ENCODE measurements around the gene SLC24A3. TPM values are rescaled to one million over a fixed set of nuclear protein-coding genes. Genes with fewer than 3 reads are reported as not detected.

SLC24A3 gene
- total RNA-seq, 1 donor from 2014 or later, result 0.08 TPM

DNA sequence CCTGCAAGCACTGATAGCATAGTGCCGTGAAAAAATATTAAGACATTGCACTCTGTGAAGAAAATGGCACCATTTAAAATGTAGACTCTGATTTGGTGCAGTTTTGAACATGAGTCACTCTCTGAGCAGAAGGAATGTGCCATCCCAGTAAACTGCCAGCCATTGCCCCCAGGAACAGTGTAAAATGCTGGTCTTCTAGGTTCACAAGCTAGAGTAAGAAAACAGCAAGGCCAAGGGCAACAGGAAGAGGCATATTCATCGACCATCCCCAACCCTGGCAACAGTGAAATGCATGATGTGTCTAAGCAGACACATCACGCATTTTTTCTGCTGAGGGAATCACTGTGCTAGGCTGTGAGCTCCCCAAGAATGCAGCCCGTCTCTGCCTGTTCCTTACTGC is 382.5 kb downstream of the SLC24A3 start:
- H3K27me3 ChIP-seq (ENCODE audit: control insufficient read depth, insufficient read depth, low read length), result no peaks in the 10 kb centered on the region
- no peak overlapping the region for H3K4me3 ChIP-seq (ENCODE audit: low read depth, low read length)
- no peaks in the 10 kb centered on the region for H3K36me3 ChIP-seq (ENCODE audit: control insufficient read depth, insufficient read depth, low read length)
- TF ChIP-seq, protein P1, sequence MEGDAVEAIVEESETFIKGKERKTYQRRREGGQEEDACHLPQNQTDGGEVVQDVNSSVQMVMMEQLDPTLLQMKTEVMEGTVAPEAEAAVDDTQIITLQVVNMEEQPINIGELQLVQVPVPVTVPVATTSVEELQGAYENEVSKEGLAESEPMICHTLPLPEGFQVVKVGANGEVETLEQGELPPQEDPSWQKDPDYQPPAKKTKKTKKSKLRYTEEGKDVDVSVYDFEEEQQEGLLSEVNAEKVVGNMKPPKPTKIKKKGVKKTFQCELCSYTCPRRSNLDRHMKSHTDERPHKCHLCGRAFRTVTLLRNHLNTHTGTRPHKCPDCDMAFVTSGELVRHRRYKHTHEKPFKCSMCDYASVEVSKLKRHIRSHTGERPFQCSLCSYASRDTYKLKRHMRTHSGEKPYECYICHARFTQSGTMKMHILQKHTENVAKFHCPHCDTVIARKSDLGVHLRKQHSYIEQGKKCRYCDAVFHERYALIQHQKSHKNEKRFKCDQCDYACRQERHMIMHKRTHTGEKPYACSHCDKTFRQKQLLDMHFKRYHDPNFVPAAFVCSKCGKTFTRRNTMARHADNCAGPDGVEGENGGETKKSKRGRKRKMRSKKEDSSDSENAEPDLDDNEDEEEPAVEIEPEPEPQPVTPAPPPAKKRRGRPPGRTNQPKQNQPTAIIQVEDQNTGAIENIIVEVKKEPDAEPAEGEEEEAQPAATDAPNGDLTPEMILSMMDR (IDR thresholded peaks at IDR 0.05; ENCODE audit: insufficient read depth, low read length, poor library complexity, severe bottlenecking), result no peak
- no peak for DNase-seq (ENCODE audit: low read depth)

DNA sequence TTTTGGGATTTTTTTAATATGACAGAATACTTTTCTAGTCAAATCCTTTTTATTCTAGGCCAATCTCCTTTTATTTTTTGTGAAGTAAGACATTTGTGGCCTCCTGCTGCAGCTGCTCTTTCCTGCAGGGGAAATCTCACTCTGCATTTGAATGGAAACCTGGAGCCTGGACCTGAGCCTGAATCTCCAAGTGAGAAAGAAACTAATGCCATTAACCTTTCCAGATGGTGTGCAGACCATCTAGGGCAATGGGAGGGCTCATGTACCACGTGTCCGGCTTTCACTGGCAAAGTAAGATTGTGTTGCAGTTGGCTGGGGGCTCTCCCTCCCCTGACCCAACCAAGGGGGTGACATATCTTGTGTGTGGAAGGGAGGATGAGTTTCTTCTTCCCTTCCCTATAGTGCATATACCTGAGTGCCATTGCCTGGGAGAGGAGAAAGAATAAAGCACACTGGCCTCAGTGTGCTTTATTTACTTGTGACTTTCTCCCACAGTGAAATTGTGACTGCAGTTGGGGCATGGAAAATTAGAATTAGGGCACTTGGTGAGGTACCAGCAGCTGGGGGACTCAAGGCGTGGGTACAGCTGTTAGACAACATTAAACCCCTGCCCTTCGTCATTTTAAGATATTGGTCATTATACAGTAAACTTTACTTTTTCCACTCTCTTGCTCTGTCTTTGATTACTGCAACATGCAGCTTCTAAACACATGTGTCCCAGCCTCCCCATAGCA is 385.8 kb downstream of the SLC24A3 start:
- no peak overlapping the region for H3K4me3 ChIP-seq (ENCODE audit: low read depth, low read length)
- no peaks in the 10 kb centered on the region for H3K27me3 ChIP-seq (ENCODE audit: control insufficient read depth, insufficient read depth, low read length)
- TF ChIP-seq, protein P1 (IDR thresholded peaks at IDR 0.05; ENCODE audit: insufficient read depth, low read length, poor library complexity, severe bottlenecking), result no peak
- no peaks in the 10 kb centered on the region for H3K36me3 ChIP-seq (ENCODE audit: control insufficient read depth, insufficient read depth, low read length)
- DNase-seq (ENCODE audit: low read depth), result no peak

DNA sequence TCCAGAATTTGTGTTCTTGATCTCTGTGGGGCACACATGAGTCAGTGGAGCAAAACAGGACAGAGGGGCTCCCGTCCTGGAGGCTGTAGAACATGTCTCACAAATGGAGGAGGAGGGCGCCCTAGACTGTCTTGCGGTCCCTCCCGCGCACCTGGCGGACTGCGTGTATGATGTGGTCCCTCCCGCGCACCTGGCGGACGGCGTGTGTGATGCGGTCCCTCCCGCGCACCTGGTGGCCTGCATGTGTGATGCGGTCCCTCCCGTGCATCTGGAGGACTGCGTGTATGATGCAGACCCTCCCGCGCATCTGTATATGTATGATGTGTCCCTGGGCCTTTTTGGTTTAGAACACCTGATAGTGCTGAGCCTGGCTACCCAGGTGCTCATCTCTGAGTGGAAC is 386.8 kb downstream of the SLC24A3 start:
- Histone ChIP-seq H3K4me3 (ENCODE audit: low read depth, low read length) (no peak overlapping the region), H3K36me3 (ENCODE audit: control insufficient read depth, insufficient read depth, low read length) (no peaks in the 10 kb centered on the region), H3K27me3 (ENCODE audit: control insufficient read depth, insufficient read depth, low read length) (no peaks in the 10 kb centered on the region)
- TF ChIP-seq, protein P1 (IDR thresholded peaks at IDR 0.05; ENCODE audit: insufficient read depth, low read length, poor library complexity, severe bottlenecking), result no peak
- DNase-seq (ENCODE audit: low read depth), result no peak

DNA sequence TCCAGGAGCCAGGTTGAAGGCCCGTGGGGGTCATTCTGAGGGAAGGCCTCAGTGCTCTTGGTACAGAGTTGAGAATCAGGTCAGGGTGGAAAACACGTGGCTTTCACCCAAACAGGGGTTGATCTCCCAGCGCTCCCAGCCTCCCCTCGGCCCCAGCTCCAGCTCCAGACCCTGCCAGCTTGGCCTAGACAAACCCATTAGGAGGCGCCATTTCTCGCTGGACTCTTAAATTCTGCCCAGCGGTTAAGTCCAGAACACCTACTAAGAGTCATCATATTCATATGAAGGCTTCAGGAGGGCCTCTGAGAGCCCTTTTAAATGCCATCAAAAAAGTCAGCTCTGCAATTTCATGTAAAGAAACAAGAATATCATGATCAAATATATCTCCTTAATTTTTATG is 387.6 kb downstream of the SLC24A3 start:
- H3K27me3 ChIP-seq (ENCODE audit: control insufficient read depth, insufficient read depth, low read length), result no peaks in the 10 kb centered on the region
- TF ChIP-seq, protein P1 (IDR thresholded peaks at IDR 0.05; ENCODE audit: insufficient read depth, low read length, poor library complexity, severe bottlenecking), result no peak
- no peaks in the 10 kb centered on the region for H3K36me3 ChIP-seq (ENCODE audit: control insufficient read depth, insufficient read depth, low read length)
- no peak overlapping the region for H3K4me3 ChIP-seq (ENCODE audit: low read depth, low read length)
- no peak for DNase-seq (ENCODE audit: low read depth)

DNA sequence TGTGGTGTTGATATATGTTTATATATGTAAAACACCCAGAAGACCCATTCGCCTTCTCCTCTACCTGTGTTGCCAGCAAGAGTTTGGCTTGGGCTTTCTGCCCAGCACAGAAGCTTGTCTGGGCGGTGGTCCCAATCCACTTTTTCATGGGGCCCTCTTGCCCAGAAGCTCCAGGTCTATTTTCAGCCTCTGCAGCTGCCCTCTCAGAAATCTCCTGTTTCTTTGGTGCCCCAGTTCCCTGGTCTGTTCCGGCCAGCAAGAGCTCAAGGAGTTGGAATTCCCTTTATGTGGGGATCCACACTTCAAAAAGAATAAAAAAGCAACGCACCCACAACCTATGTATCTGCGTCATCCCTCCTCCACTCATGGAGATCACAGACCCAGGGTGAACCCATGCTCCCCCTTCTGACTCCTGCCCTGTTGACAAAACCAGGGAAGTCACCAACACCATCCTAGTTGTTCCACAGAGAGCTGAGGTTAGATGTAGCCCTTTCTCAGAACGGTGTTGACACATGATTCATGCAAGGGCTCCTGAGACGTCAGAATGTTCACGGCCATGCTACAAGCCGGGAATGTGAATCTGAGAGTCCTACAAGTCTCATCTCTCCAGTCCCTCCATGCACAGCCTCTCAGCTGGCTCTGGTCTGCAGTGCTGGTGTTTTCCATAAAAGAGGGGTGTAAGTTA is 388.8 kb downstream of the SLC24A3 start:
- no peaks in the 10 kb centered on the region for H3K27me3 ChIP-seq (ENCODE audit: control insufficient read depth, insufficient read depth, low read length)
- no peaks in the 10 kb centered on the region for H3K36me3 ChIP-seq (ENCODE audit: control insufficient read depth, insufficient read depth, low read length)

More for the DNA sequence above, 388.8 kb downstream of the SLC24A3 start:
- TF ChIP-seq, protein P1 (IDR thresholded peaks at IDR 0.05; ENCODE audit: insufficient read depth, low read length, poor library complexity, severe bottlenecking), result no peak
- no peak overlapping the region for H3K4me3 ChIP-seq (ENCODE audit: low read depth, low read length)
- DNase-seq (ENCODE audit: low read depth), result no peak
